Effector CD4-positive, alpha-beta T cell (primary cell): ENCODE results near the gene PSRC1.
"Not testable (repeated sequence)": the region's sequence is repeated elsewhere in the genome, so short reads cannot be mapped to it uniquely, and the experiment has no call there.

Experiments
- DNase-seq: peaks from one replicate; pipeline ENCODE4 v3.0.0-alpha.2; 2020
- total RNA-seq: gene quantifications from one replicate; lab custom pipeline; 2026; lab: John Stamatoyannopoulos, UW

PSRC1 gene
- total RNA-seq = 1.3 reads per million

- peak; percentile 84 for DNase-seq
Observed at GRCh38 chr1:109282952-109283747, at the start of gene PSRC1. TSS of gene PSRC1 (minus strand) at chr1:109283145.

DNA sequence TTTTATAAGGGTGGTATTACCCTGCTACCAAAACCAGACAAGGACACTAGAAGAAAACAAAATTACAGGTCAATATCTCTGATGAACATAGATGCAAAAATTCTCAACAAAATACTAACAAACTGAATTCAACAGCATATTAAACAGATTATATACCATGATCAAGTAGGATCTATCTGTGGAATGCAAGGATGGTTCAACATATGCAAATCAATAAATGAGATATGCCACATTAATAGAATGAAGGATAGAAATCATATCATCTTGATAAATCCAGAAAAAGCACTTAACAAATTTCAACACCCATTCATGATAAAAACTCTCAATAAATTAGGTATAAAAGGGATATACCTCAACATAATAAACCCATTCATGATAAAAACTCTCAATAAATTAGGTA, 48.2 kb upstream of the PSRC1 start:
- no peak for DNase-seq

DNA sequence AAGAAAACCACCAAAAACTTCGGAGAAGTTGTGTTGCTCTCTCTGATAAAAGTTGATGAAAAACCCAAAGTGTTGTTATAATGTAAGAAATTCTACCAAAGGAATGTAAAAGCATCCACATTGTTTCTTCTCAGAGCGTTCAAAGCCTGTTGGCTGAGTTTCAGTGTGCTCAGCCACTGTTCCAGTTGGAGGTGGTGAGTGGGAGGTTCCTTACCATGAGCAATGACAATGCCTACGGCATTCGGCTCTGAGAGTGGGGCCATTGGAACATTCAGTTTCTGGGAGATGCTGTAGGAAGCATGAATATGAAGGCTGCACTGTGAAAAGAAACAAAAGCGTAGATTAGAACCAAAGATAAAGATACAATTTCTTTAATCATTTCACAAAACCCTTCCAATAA, 44.3 kb upstream of the PSRC1 start:
- no peak for DNase-seq

GRCh38 chr1:109322974-109323373, 40.0 kb upstream of the PSRC1 start:
- no peak for DNase-seq

DNA sequence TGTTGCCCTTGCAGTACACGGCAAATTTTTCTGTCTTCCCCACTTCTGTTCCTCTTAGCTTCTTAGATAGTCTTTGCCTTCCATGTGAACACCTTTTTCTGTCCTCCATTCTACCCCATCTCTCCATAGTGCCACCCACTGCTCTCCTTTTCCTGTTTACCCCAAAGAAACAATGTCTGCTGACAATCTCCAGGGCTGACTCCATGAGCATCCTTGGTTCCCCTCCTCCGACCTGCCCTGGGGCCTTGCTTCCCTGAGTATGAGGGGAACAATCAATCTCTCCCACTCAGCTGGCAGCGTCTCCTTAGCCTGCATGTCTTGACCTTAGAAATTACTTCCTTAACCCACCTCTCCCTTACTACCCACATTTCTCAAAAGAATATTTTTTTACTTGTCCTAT, 36.2 kb upstream of the PSRC1 start:
- no peak for DNase-seq

GRCh38 chr1:109316506-109316905, 33.6 kb upstream of the PSRC1 start:
- no peak for DNase-seq

DNA sequence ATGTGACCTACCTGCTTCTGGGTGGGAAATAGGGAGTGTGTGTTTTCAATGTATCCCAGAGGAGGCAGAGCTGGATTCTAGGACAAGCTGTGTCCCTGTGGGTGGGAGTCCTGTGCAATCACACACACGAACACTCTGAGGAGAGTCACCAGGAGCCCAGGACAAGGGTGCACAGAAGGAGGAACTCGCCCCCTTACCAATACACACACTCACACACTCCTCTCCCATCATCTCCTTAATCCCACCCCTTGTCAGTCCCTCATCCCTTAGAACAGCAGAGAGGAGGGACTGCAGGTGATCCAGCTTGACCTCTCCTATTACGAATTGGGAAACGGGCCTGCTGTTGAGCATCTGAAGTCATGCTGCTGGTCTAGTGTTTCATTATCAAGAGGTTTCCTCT, 32.3 kb upstream of the PSRC1 start:
- no peak for DNase-seq

GRCh38 chr1:109314795-109315194, 31.9 kb upstream of the PSRC1 start:
- no peak for DNase-seq

DNA sequence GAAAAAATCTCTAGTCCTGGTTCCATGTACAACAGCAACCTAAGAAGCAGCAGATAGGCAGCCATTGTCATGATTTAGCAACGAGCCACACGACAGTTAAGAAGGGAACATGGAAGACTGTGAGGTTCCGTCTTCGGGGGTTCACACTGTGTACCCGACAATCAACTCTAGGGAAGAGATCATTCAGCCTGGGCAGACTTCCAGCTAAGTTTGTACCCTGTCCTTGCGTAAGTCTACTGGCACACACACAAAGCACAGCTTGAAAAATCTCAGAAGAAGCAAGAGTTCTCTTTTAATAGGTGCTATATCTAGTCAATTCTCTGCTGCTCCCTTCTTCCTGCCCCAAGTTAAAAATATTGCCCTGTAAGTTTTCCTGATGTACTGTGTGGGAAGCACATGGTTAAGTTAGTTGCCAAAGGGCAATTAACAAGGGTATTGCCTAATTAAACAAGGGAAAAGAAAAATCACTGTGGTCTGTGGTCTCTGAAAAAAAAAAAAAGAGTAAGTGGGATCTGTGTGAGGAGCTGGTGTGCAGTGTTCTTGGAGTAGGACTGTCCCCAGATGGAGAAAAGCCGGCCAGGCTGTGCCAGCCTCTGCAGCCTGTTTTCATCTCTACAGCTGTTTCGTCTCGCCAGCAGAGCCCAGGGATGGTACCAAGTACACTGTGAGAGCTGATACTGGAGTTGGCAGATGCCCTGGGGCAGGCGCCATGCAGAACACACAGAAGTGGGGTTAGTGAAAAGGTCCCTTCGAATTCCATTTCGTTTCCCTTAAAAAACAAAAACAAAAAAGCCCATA, 30.2 kb upstream of the PSRC1 start:
- DNase-seq = no peak

DNA sequence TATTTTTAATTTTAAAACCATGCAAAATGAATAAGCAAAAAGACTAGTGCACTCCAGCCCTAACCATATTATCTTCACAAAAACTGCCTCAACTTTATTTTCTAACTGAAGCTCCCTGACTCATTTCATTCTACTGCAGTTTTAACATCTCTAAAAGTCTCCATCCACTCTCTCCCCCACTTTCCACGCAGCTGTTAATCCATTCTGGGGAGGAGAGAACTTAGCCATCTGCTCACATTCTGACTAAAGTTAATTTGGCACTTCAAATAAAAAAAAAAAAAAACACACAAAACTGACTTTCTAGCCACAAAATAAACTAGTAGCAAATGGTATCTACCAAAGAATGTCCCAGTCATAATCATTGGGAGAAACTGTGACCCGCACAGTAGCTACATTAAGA, 29.3 kb upstream of the PSRC1 start:
- no peak for DNase-seq

- no peak for DNase-seq
Observed at GRCh38 chr1:109309347-109309746, 26.4 kb upstream of the PSRC1 start.

- DNase-seq = no peak
Observed at GRCh38 chr1:109307274-109308021, 24.5 kb upstream of the PSRC1 start.

GRCh38 chr1:109306832-109307273, 23.9 kb upstream of the PSRC1 start, which contains the start of gene MYBPHL:
TSS of gene MYBPHL (minus strand) at chr1:109307011. CDS start at chr1:109306991, 20 bp downstream.
- no peak for DNase-seq

GRCh38 chr1:109305991-109306390, 23.0 kb upstream of the PSRC1 start:
- DNase-seq = not testable (repeated sequence)

GRCh38 chr1:109304226-109304920, 21.4 kb upstream of the PSRC1 start:
- DNase-seq = no peak

GRCh38 chr1:109301874-109302273, 18.9 kb upstream of the PSRC1 start:
- DNase-seq = no peak

DNA sequence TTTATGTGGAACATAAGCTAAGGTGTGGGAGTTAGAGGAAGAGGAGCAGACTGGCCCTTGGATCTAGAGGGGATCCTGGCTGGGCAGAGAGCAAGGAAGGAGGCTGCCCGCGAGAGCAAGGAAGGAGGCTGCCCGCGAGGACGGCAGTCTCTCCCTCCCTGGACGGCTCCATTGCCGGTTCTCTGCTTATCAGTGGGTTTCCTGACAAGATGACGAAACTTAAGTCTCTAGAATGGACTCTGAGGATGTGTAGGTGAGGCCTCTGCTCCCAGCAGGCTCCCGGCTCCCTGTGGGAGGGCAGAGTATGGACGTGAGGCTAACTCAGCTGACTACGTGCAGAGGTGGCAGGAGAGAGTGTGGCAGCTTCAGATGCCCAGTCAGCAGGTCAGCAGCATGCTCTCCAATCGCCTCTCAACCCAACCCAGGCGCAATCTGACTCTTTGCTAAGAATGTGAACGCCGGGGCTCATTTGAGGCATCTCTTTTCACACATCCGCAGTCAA, 17.8 kb upstream of the PSRC1 start:
- no peak for DNase-seq

DNA sequence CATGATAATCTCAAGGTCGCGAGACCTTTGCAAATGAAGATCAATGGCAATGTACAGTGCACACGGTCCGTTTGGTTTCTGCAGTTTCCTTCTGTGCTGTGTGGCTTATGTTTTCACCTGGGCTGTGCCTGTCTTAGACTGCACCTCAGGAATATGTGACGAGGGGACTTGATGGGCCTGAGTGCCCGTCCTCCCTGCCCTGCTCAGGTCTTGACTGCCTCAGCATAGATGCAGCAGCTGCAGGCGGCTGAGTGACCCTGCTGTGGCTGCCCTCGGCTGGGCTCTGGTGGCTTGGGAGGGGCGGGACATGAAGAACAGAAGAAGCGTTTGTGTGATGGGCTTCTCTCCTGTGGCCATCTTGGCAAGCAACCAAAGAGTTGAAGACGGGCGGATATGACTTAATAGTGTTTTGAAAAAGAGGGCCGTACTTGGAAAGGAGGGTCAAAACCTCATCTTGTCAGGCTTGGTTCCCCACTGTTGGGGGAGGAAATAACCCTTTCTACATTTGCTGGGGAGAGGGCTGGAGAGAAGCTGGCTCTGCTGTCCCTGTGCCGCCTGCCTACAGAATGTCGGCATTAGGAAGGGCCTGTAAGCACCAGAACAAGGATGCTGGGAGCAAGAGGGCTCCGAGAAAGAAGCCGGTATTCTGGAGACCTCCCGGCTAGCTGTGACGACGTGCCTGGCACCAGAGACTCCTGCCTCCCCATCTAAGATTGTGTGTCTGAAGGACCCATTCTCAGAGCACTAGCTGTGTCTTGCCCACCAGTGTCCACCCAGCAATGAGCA, 16.8 kb upstream of the PSRC1 start:
- DNase-seq = no peak

DNA sequence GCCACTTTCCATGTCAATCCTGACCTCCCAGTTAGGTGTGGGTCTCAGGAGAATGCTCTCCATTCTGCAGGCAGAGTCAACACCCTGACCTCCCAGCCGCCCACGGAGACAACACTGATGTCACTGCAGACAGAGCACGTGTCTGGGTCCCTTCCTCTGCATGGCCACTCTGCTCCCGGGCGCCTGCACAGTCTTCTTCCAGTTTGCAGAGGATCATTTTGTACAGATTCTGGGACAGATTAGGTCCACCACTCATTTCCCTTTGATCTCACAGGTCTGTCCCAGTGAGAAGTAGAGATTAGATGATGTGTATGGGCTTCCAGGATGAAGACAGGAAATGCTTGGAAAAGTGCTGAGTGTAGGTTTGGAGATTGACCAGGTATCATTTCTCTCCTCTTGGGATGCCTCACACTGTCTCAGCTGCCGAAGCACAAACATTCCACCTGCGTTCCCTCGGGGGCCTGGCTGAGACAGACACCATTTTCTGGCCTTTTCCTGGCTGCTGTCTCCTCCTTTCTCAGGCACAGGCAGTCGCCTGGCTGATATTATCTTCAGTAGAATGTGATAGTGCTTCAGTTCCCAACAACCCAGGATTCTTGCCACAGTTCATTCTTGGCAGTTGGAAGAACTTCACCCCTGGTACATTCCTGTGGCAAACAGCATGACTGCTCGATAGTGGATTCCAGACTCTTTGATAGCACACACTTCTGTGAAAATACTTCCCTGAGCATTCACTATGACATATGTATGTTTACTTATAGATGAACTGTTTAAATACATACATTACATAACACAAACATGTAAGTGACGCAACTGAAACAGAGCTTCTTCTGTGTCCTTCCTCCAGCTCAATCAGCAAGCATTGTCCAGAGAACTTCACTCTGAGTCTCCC, 16.0 kb upstream of the PSRC1 start:
- no peak for DNase-seq

DNA sequence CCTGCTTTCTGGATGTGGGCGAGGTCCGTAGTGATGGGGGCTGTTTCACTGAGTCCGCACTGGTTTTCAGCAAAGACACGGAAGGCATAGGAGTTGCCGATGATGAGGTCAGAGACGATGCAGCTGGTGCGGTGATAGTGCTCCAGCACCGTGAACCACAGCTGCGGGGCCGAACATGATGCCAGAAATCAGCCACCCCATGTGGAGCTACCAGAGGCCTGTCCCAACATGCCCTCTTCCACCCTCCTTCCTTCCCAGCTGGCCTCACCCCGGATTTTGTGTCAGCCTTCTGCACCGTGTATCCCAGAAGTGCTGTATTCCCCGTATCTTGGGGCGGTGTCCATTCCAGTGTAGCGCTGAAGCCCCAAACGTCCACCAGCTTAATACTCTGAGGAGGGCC, 13.8 kb upstream of the PSRC1 start:
- no peak for DNase-seq
